PC-9 (cell line): ENCODE measurements around the gene TNIK.

Experiments
- CTCF ChIP-seq: fragments of 200-600 bp; sonication (generic); conservative IDR thresholded peaks from 2 replicates; pipeline ENCODE4 v1.6.1; 2017; ENCODE audit warnings: mixed run types, antibody characterized with exemption, mild to moderate bottlenecking, moderate library complexity
- EZH2 ChIP-seq: fragments of 200-600 bp; sonication (generic); IDR thresholded peaks from 2 replicates; pipeline ENCODE4 v1.8.0; 2017; ENCODE audit warnings: antibody characterized with exemption, low read depth

- TF ChIP-seq EZH2 (no peak), CTCF (no peak)
These were observed 314.4 kb downstream of the TNIK start for GRCh38 chr3:171145798-171146197.
